Calu3 (cell line): Measurements from ENCODE around the gene RIN3. TPM values are rescaled to one million over a fixed set of nuclear protein-coding genes. Genes with fewer than 3 reads are reported as not detected.

ENCODE experiments used
- BruUV-seq: library from RNA; stranded (reverse); fragments of 400-500 nt; replicated peaks from 2 replicates; lab custom pipeline; 2021; lab: Mats Ljungman, UMichigan
- CTCF ChIA-PET: fragments of 300-600 bp; sonication (Branson Sonifier 250); formaldehyde crosslinking; loops from one replicate; lab custom pipeline; 2022; ENCODE audit warnings: antibody characterized with exemption; lab: Charles Lee
- DNase-seq: peaks from one replicate; pipeline ENCODE4 v3.0.0; 2022
- H3K27ac Mint-ChIP-seq: one replicate; pipeline ENCODE4 v1.8.0; 2022; ENCODE audit warnings: mixed read lengths; ENCODE audit not compliant: unreplicated experiment
- H3K27me3 Mint-ChIP-seq: one replicate; pipeline ENCODE4 v1.8.0; 2022; ENCODE audit warnings: mixed read lengths; ENCODE audit not compliant: unreplicated experiment
- H3K36me3 Mint-ChIP-seq: one replicate; pipeline ENCODE4 v1.8.0; 2022; ENCODE audit warnings: mild to moderate bottlenecking, moderate library complexity, mixed read lengths; ENCODE audit not compliant: insufficient read depth, unreplicated experiment
- H3K4me1 Mint-ChIP-seq: one replicate; pipeline ENCODE4 v1.8.0; 2022; ENCODE audit warnings: mild to moderate bottlenecking, low read depth, mixed read lengths; ENCODE audit not compliant: unreplicated experiment
- H3K4me3 Mint-ChIP-seq: one replicate; pipeline ENCODE4 v1.8.0; 2022; ENCODE audit warnings: mild to moderate bottlenecking, low read depth, moderate library complexity, mixed read lengths; ENCODE audit not compliant: unreplicated experiment
- H3K9me3 Mint-ChIP-seq: one replicate; pipeline ENCODE4 v1.8.0; 2022; ENCODE audit warnings: low read depth, mixed read lengths; ENCODE audit not compliant: unreplicated experiment
- CTCF ChIP-seq: fragments of 200-600 bp; IDR thresholded peaks from one replicate; pipeline ENCODE4 v1.8.0; 2022; ENCODE audit warnings: antibody characterized with exemption; ENCODE audit not compliant: unreplicated experiment
- intact Hi-C: fragments of 100-400 bp; cut with micrococcal nuclease; formaldehyde crosslinking; loops from one replicate; pipeline ENCODE4 v1.10.0; 2022; ENCODE audit not compliant: unreplicated experiment
- total RNA-seq: library from RNA; stranded (reverse); gene quantifications from 2 replicates; pipeline ENCODE4 v1.2.3, GENCODE V29; 2022

The RIN3 gene
- total RNA-seq, 1 experiment from 2014 or later: 13.8 TPM

- CTCF ChIA-PET: no interaction called here
- H3K36me3 Mint-ChIP-seq: no peaks in the 10 kb centered on the region
- no peaks in the 10 kb centered on the region for H3K27me3 Mint-ChIP-seq
- no TSS peak for BruUV-seq
- H3K4me1 Mint-ChIP-seq: peaks cover 8% of the 10 kb centered on the region
- no peak overlapping the region for H3K4me3 Mint-ChIP-seq
- no peak for DNase-seq
- H3K9me3 Mint-ChIP-seq: peaks cover 17% of the 10 kb centered on the region
- no peak for TF ChIP-seq CTCF
- H3K27ac Mint-ChIP-seq: no peak overlapping the region
- intact Hi-C loops: no loop called here
Measured at GRCh38 chr14:92630367-92630766, 116.8 kb downstream of the RIN3 start.

- no peaks in the 10 kb centered on the region for H3K36me3 Mint-ChIP-seq
- H3K4me1 Mint-ChIP-seq: peaks cover under 1% of the 10 kb centered on the region
- no peak overlapping the region for H3K4me3 Mint-ChIP-seq
- DNase-seq: no peak
- intact Hi-C loops: no loop called here
- H3K27ac Mint-ChIP-seq: no peak overlapping the region
- H3K9me3 Mint-ChIP-seq: peaks cover 13% of the 10 kb centered on the region
- H3K27me3 Mint-ChIP-seq: no peaks in the 10 kb centered on the region
- BruUV-seq: no TSS peak
- CTCF ChIA-PET: no interaction called here
- TF ChIP-seq CTCF: no peak
Measured at GRCh38 chr14:92631098-92631497, 117.5 kb downstream of the RIN3 start.

GRCh38 chr14:92632546-92633273 lies 119.1 kb downstream of the RIN3 start:
- intact Hi-C loops: no loop called here
- Mint-ChIP-seq H3K36me3 (no peaks in the 10 kb centered on the region), H3K27me3 (no peaks in the 10 kb centered on the region), H3K4me3 (no peak overlapping the region), H3K9me3 (peaks cover 6% of the 10 kb centered on the region), H3K27ac (no peak overlapping the region), H3K4me1 (no peaks in the 10 kb centered on the region)
- BruUV-seq: no TSS peak
- no peak for DNase-seq
- CTCF ChIA-PET: no interaction called here
- no peak for TF ChIP-seq CTCF

GRCh38 chr14:92633274-92633616 lies 119.7 kb downstream of the RIN3 start:
- no peak for TF ChIP-seq CTCF
- Mint-ChIP-seq H3K4me3 (no peak overlapping the region), H3K27ac (no peak overlapping the region), H3K36me3 (no peaks in the 10 kb centered on the region), H3K9me3 (peaks cover 4% of the 10 kb centered on the region), H3K27me3 (no peaks in the 10 kb centered on the region), H3K4me1 (no peaks in the 10 kb centered on the region)
- intact Hi-C loops: no loop called here
- CTCF ChIA-PET: no interaction called here
- no peak for DNase-seq
- no TSS peak for BruUV-seq
